ENCODE results near the gene AP5Z1. TPM values are rescaled to one million over a fixed set of nuclear protein-coding genes. Genes with fewer than 3 reads are reported as not detected.

The AP5Z1 gene
- polyA plus RNA-seq, 2 of the 4 experiments (the other 2 are of a cell fraction), result 6.8 to 21.8 TPM

GRCh38 chr7:4807598-4808016 is 32.2 kb downstream of the AP5Z1 start:
- POLR2A ChIA-PET, result no interaction called here

GRCh38 chr7:4808026-4808425 is 32.6 kb downstream of the AP5Z1 start:
- DNase-seq (ENCODE audit: low read depth in 1 of 2, low spot score in 1 of 2) (no peak), FAIRE-seq (no peak), ATAC-seq (no peak)
- no peak overlapping the region for H3K27ac ChIP-seq
- no peaks in the 10 kb centered on the region for H3K9me3 ChIP-seq
- ChIA-PET POLR2A (no interaction called here), CTCF (interaction anchor here (0.6 to 0.9 kb wide), 2 partner anchors 9 to 422 kb away, joined by 3 read pairs; no protein-coding TSS in a partner anchor)
- WGBS (ENCODE audit: missing lambda C conversion rate), result 77% methylated on average over 5 of the region's 5 CpGs
- no peak overlapping the region for H3K4me3 ChIP-seq
- no peaks in the 10 kb centered on the region for H3K4me1 ChIP-seq
- H3K4me2 ChIP-seq, result no peak overlapping the region
- TF ChIP-seq NR3C1 (IDR thresholded peaks at IDR 0.05), result no peak
- TF ChIP-seq PHF8 (IDR thresholded peaks at IDR 0.05; ENCODE audit: borderline replicate concordance, low read depth), result no peak
- no peak for TF ChIP-seq HOXB5 (CRISPR knock-in tag; IDR thresholded peaks at IDR 0.05)
- no peak for TF ChIP-seq NFE2L2 (conservative IDR thresholded peaks at IDR 0.05; ENCODE audit: low read length)
- TF ChIP-seq POLR2A (IDR thresholded peaks at IDR 0.05; ENCODE audit: low read length), result no peak
- no peak for TF ChIP-seq TFCP2L1 (CRISPR knock-in tag; IDR thresholded peaks at IDR 0.05)
- TF ChIP-seq E2F6 (IDR thresholded peaks at IDR 0.05; ENCODE audit: borderline replicate concordance, low read depth), result no peak
- no peak for TF ChIP-seq BHLHE40 (IDR thresholded peaks at IDR 0.05; ENCODE audit: low read depth, low read length)
- no peak for TF ChIP-seq BCL3 (IDR thresholded peaks at IDR 0.05)
- TF ChIP-seq KDM5A (IDR thresholded peaks at IDR 0.05), result no peak
- no peak for TF ChIP-seq CEBPB (IDR thresholded peaks at IDR 0.05)
- TF ChIP-seq RAD21 (conservative IDR thresholded peaks at IDR 0.05 in 1 of 2, IDR thresholded peaks at IDR 0.05 in 1 of 2), result no peak
- no peak for TF ChIP-seq MAZ (IDR thresholded peaks at IDR 0.05; ENCODE audit: borderline replicate concordance, low read depth, low read length)
- no peak for TF ChIP-seq ELK1 (IDR thresholded peaks at IDR 0.05; ENCODE audit: low read depth, low read length)
- no peak for TF ChIP-seq FOSB (CRISPR knock-in tag; IDR thresholded peaks at IDR 0.05)
- TF ChIP-seq POLR2AphosphoS2 (conservative IDR thresholded peaks at IDR 0.05; ENCODE audit: low read length), result no peak
- TF ChIP-seq HOXB13 (CRISPR knock-in tag; IDR thresholded peaks at IDR 0.05; ENCODE audit: low read depth), result no peak
- no peak for TF ChIP-seq REST (IDR thresholded peaks at IDR 0.05)

More at GRCh38 chr7:4807598-4808016, 32.2 kb downstream of the AP5Z1 start:
- Histone ChIP-seq H3K4me3 (no peak overlapping the region), H3K27ac (no peak overlapping the region), H3K4me1 (no peaks in the 10 kb centered on the region), H3K4me2 (no peak overlapping the region), H3K9me3 (no peaks in the 10 kb centered on the region)
- CTCF ChIA-PET, result interaction anchor here (0.6 to 0.9 kb wide), 2 partner anchors 9 to 215 kb away, joined by 3 read pairs; no protein-coding TSS in a partner anchor
- ATAC-seq (no peak), DNase-seq (ENCODE audit: low read depth in 1 of 2, low spot score in 1 of 2) (no peak), FAIRE-seq (no peak)
- TF ChIP-seq RNF2 (IDR thresholded peaks at IDR 0.05; ENCODE audit: borderline replicate concordance, low read depth), result no peak
- no peak for TF ChIP-seq ZFP36 (IDR thresholded peaks at IDR 0.05; ENCODE audit: borderline replicate concordance, partially characterized antibody)
- TF ChIP-seq BHLHE40 (IDR thresholded peaks at IDR 0.05; ENCODE audit: low read depth, low read length), result no peak
- TF ChIP-seq NR3C1 (IDR thresholded peaks at IDR 0.05), result no peak
- TF ChIP-seq USF2 (IDR thresholded peaks at IDR 0.05), result no peak
- no peak for TF ChIP-seq MAX (IDR thresholded peaks at IDR 0.05)
- no peak for TF ChIP-seq RFX5 (IDR thresholded peaks at IDR 0.05)
- no peak for TF ChIP-seq MYC (IDR thresholded peaks at IDR 0.05; ENCODE audit: borderline replicate concordance, low read length)
- no peak for TF ChIP-seq ELK1 (IDR thresholded peaks at IDR 0.05; ENCODE audit: low read depth, low read length)
- no peak for TF ChIP-seq ZNF302 (CRISPR knock-in tag; IDR thresholded peaks at IDR 0.05)
- WGBS (ENCODE audit: missing lambda C conversion rate), result no CpG with 5 or more reads among the region's 5 CpGs
